Heart left ventricle (tissue), 16 donors: ENCODE measurements around the gene KRTAP9-6. TPM values are rescaled to one million over a fixed set of nuclear protein-coding genes. Genes with fewer than 3 reads are reported as not detected.

Experiments
- ATAC-seq, 4 donors: fragments of 200-7000 bp; cut with Tn5 transposase; one replicate each; pipeline ENCODE4 v1.9.1; 2020 to 2022; ENCODE audit warnings: moderate library complexity in 4 of 4, mild to moderate bottlenecking in 3 of 4, moderate number of reproducible peaks in 1 of 4
- DNase-seq, 5 donors: peaks; one replicate each; pipeline ENCODE4 v3.0.0-alpha.2; 2020
- H3K27ac ChIP-seq, 12 donors: fragments of 200-600 bp; sonication (generic) in 4 of 12; one replicate each; pipeline versions ENCODE4 v1.5.0 to v1.8.0; 2016 to 2022; ENCODE audit warnings: mild to moderate bottlenecking in 2 of 12
- H3K27me3 ChIP-seq, 9 donors: fragments of 200-600 bp; sonication (generic) in 2 of 9; one replicate each; pipeline versions ENCODE4 v1.5.1 to v1.8.0; 2016 to 2022; ENCODE audit warnings: mild to moderate bottlenecking in 3 of 9
- H3K36me3 ChIP-seq, 9 donors: fragments of 200-600 bp; sonication (generic) in 2 of 9; one replicate each; pipeline versions ENCODE4 v1.5.0 to v1.8.0; 2018 to 2022; ENCODE audit warnings: mild to moderate bottlenecking in 2 of 9
- H3K4me1 ChIP-seq, 12 donors: fragments of 200-600 bp; sonication (generic) in 4 of 12; one replicate each; pipeline versions ENCODE4 v1.5.0 to v1.8.0; 2016 to 2022; ENCODE audit warnings: mild to moderate bottlenecking in 3 of 12
- H3K4me3 ChIP-seq, 12 donors: fragments of 200-600 bp; sonication (generic) in 4 of 12; one replicate each; pipeline versions ENCODE4 v1.5.0 to v1.8.0; 2017 to 2022; ENCODE audit warnings: mild to moderate bottlenecking in 9 of 12, moderate library complexity in 4 of 12
- H3K9me3 ChIP-seq, 12 donors: fragments of 200-600 bp; sonication (generic) in 4 of 12; one replicate each; pipeline versions ENCODE4 v1.5.0 to v1.8.0; 2016 to 2022; ENCODE audit warnings: mild to moderate bottlenecking in 1 of 12
- POLR2A ChIP-seq, 2 donors: fragments of 450-650 bp; IDR thresholded peaks; one replicate each; pipeline ENCODE4 v1.6.1; 2017; ENCODE audit warnings: antibody characterized with exemption in 2 of 2, mild to moderate bottlenecking in 2 of 2, moderate library complexity in 2 of 2
- WGBS, 4 donors: extraction: QIAGEN DNeasy Blood & Tissue Kit in 2 of 4; methylation state at CpG; one replicate each; pipeline versions ENCODE4 v1.1.5 to v1.1.7; 2013 to 2018; 5-methylcytosine and 5-hydroxymethylcytosine counted together
- intact Hi-C, 10 donors: fragments of 100-400 bp; cut with DNase I; formaldehyde crosslinking; loops; one replicate each; pipeline versions ENCODE4 v1.11.1 to v1.14.2; 2022
- polyA plus RNA-seq, 2 donors: library from polyadenylated mRNA; stranded (reverse); fragments of 200-250 nt; gene quantifications; one replicate each; pipeline ENCODE4 v1.2.3, GENCODE V29; 2013
- total RNA-seq, 9 donors: library from RNA; depleted of rRNA in 2 of 9; stranded (reverse); fragments of >200 nt in 2 of 9; fragmentation: NEBNext Ultra II Directional in 3 of 9; extraction: Animal tissue kit (Norgen Biotek cat#: 25700) in 3 of 9; gene quantifications; one replicate each; pipeline versions ENCODE4 v1.1.0 to v1.2.4, GENCODE V29; 2016 to 2023
- TF ChIP-seq, protein P1 (sequence below), 12 donors: fragments of 200-600 bp; sonication (generic) in 4 of 12; IDR thresholded peaks; one replicate each; pipeline versions ENCODE4 v1.5.0 to v1.8.0; 2018 to 2022; ENCODE audit warnings: antibody characterized with exemption in 12 of 12, mild to moderate bottlenecking in 5 of 12
- donor health status: ischemic (EF 13 %, LVEDD 7.1; RV severe dilation, severe dysfunction).
- donor health status: healthy with polysubstance abuse.
- donor health status: DM: no; HTN: yes; CAD: no.
- donor health status: DM: no; HTN: no; CAD: no.
- donor health status: ischemic (EF 25% LVEDD 6.9; RV normal size, moderate dysfunction).
- donor health status: ischemic (EF 25% LVEDD 5.7; RV mildly dilated, moderate dysfunction).
- donor health status: healthy.
- donor health status: DM: yes; HTN: yes; CAD: no.
- donor health status: ischemic (EF 35%, LVEDD 5.7; RV mildly dilated, moderate dysfunction).
- donor health status: nonischemic (EF 11% LVEDD 7.7; RV severe dilation, severe dysfunction).
- donor health status: DM: yes; HTN: yes; CAD: no.
- donor health status: PGD.
- donor health status: ischemic (EF 29% LVEDD 5.4; RV normal size, mild dysfunction).
- donor health status: nonischemic (EF 23%, LVEDD 6.1; RV moderate dilation, normal function).

Gene KRTAP9-6
- total and polyA plus RNA-seq, 11 donors, result not detected

DNA sequence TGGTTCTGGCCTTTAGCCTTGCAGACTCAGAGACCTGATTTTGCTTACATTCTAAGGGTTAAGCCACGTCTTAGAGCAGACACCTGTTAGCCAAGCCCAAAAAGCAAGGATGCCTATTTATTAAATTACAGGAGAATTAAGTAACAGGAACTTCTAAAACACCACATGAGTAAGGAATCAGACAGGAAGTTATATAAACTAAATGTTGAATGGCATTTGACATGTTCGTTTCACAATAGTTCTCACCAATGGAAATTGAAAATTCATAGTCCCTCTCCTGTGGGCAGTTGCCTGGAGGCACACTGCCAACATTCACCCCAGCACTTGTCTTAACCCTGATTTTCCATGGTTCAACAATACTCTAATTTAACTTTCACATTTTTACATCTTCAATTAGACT is 19.4 kb downstream of the KRTAP9-6 start:
- H3K27me3 ChIP-seq, result peaks cover 0 to 19% (median 0%) of the 10 kb centered on the region in 9 donors
- intact Hi-C loops, result no loop called here
- H3K27ac ChIP-seq, result no peak overlapping the region
- no peak overlapping the region for H3K4me3 ChIP-seq
- 33 to 54% (median 38%) methylated on average over 2 of the region's 2 CpGs for WGBS, 4 donors
- H3K36me3 ChIP-seq, result no peaks in the 10 kb centered on the region
- TF ChIP-seq POLR2A (IDR thresholded peaks at IDR 0.05), result no peak
- TF ChIP-seq, protein P1, sequence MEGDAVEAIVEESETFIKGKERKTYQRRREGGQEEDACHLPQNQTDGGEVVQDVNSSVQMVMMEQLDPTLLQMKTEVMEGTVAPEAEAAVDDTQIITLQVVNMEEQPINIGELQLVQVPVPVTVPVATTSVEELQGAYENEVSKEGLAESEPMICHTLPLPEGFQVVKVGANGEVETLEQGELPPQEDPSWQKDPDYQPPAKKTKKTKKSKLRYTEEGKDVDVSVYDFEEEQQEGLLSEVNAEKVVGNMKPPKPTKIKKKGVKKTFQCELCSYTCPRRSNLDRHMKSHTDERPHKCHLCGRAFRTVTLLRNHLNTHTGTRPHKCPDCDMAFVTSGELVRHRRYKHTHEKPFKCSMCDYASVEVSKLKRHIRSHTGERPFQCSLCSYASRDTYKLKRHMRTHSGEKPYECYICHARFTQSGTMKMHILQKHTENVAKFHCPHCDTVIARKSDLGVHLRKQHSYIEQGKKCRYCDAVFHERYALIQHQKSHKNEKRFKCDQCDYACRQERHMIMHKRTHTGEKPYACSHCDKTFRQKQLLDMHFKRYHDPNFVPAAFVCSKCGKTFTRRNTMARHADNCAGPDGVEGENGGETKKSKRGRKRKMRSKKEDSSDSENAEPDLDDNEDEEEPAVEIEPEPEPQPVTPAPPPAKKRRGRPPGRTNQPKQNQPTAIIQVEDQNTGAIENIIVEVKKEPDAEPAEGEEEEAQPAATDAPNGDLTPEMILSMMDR (IDR thresholded peaks at IDR 0.05), result no peak
- DNase-seq (no peak), ATAC-seq (no peak)
- H3K9me3 ChIP-seq, result peaks cover 0 to 3% (median 0%) of the 10 kb centered on the region in 12 donors
- no peaks in the 10 kb centered on the region for H3K4me1 ChIP-seq

DNA sequence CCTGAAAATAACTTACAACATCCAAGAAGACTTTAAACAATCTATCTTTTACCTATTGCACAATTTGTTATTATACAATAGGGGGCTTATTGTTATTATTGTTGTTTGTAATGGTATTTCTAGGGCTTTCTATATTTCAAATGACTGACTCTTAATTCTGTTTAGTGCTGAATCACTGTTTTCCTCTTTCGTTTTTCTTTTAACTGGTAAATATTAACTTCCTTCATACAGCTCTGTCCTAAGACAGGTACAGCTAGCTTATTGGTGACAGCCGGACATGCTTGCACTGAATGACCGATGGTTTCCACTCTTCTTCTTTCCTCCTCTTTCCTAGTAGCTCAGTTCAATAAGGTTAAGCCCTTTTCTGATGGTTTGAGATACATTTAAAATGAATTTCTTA is 21.9 kb downstream of the KRTAP9-6 start:
- intact Hi-C loops, result no loop called here
- no peak for DNase-seq
- WGBS, 4 donors, result 80 to 87% (median 80%) methylated on average over 3 of the region's 3 CpGs
- no peak for ATAC-seq
- Histone ChIP-seq H3K4me3 (no peak overlapping the region), H3K9me3 (no peaks in the 10 kb centered on the region), H3K36me3 (no peaks in the 10 kb centered on the region), H3K27me3 (peaks cover 0 to 17% (median 0%) of the 10 kb centered on the region in 9 donors), H3K4me1 (no peaks in the 10 kb centered on the region), H3K27ac (no peak overlapping the region)
- no peak for TF ChIP-seq POLR2A (IDR thresholded peaks at IDR 0.05)
- TF ChIP-seq, protein P1 (IDR thresholded peaks at IDR 0.05), result no peak

DNA sequence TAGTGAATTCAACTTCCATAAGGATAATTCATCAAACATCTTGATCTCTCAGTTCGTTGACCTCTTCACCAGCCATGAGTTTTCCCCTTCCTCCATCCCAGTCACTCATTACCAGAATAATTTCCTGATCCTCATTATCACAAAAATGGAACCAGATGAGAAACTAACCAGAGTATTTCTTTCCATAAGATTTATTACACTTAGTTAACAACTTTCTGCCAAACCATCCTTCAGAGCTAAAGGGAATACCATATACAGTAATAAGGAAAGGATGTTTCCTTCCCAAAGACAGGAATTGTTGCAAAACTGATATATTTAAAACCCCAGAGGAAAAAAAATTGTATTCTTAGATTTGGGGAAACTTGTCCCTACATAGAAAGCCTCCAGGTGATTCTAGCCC is 28.8 kb downstream of the KRTAP9-6 start:
- DNase-seq (no peak), ATAC-seq (no peak)
- peaks cover 0 to 18% (median 0%) of the 10 kb centered on the region in 9 donors for H3K27me3 ChIP-seq
- WGBS, 4 donors, result 64 to 83% (median 75%) methylated on average over 1 of the region's 1 CpG
- H3K36me3 ChIP-seq, result no peaks in the 10 kb centered on the region
- TF ChIP-seq POLR2A (IDR thresholded peaks at IDR 0.05), result no peak
- TF ChIP-seq, protein P1 (IDR thresholded peaks at IDR 0.05), result no peak
- H3K4me3 ChIP-seq, result no peak overlapping the region
- H3K4me1 ChIP-seq, result no peaks in the 10 kb centered on the region
- H3K9me3 ChIP-seq, result no peaks in the 10 kb centered on the region
- H3K27ac ChIP-seq, result no peak overlapping the region
- intact Hi-C loops, result no loop called here

DNA sequence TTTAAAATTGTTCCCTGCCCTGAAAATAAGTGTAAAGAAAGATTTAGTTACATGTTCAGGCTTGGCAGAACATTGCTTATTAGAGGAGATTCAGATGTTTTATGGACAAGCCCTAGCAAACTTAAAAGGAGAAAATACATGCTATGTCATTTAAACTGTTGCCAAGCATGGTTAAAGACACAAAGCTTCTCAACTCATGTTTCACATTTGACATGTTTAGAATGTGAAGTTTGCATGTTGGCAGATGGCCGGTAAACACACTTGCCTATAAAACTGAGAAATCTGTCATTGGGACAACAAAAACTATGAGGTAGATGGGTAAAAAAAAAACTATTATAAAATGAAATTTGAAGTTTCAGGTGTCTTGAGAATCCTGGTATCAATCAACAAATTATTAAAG is 31.7 kb downstream of the KRTAP9-6 start:
- Histone ChIP-seq H3K36me3 (no peaks in the 10 kb centered on the region), H3K27me3 (peaks cover 0 to 3% (median 0%) of the 10 kb centered on the region in 9 donors), H3K27ac (no peak overlapping the region), H3K9me3 (peaks cover 0 to 9% (median 0%) of the 10 kb centered on the region in 12 donors), H3K4me1 (peaks cover 0 to 5% (median 0%) of the 10 kb centered on the region in 12 donors), H3K4me3 (no peak overlapping the region)
- intact Hi-C loops, result no loop called here
- WGBS, 4 donors, result 91 to 95% (median 93%) methylated on average over 1 of the region's 1 CpG
- ATAC-seq (no peak), DNase-seq (no peak)
- TF ChIP-seq, protein P1 (IDR thresholded peaks at IDR 0.05), result no peak
